IMR-90 (cell line): ENCODE data around the gene RNF151. TPM values are rescaled to one million over a fixed set of nuclear protein-coding genes. Genes with fewer than 3 reads are reported as not detected.
A peak's percentile ranks its signal among the peaks of the same experiment; 100 is the strongest.

ENCODE experiments used
- ATAC-seq: fragments of 200-7000 bp; cut with Tn5 transposase; 2 replicates; pipeline ENCODE4 v1.9.1; 2020; ENCODE audit warnings: low read depth, mild to moderate bottlenecking, moderate library complexity
- BruUV-seq: library from RNA; stranded (reverse); fragments of 400-500 nt; replicated peaks from 2 replicates; lab custom pipeline; 2021; lab: Mats Ljungman, UMichigan
- CTCF ChIA-PET: fragments of 300-600 bp; formaldehyde crosslinking; extraction: SDS; loops from one replicate; lab custom pipeline; 2021; ENCODE audit warnings: antibody characterized with exemption; lab: Yijun Ruan, JAX
- POLR2A ChIA-PET: fragments of 300-600 bp; sonication (Branson Sonifier 250); formaldehyde crosslinking; loops from one replicate; lab custom pipeline; 2022; ENCODE audit warnings: antibody characterized with exemption; ENCODE audit not compliant: unreplicated experiment; lab: Charles Lee
- DNase-seq: peaks from one replicate; pipeline ENCODE4 v3.0.0; 2013
- H2AFZ ChIP-seq: replicated peaks from 2 replicates; pipeline ENCODE3; 2013; ENCODE audit warnings: low read length, mild to moderate bottlenecking; ENCODE audit not compliant: poor library complexity
- H2AK5ac ChIP-seq: 2 replicates; pipeline ENCODE4 v1.6.1; 2013; ENCODE audit warnings: low read depth, low read length, inconsistent platforms
- H2AK9ac ChIP-seq: replicated peaks from 2 replicates; pipeline ENCODE3; 2013; ENCODE audit warnings: mild to moderate bottlenecking, low read depth, low read length, moderate library complexity; ENCODE audit not compliant: poor library complexity
- H2BK120ac ChIP-seq: 2 replicates; pipeline ENCODE4 v1.6.1; 2013; ENCODE audit warnings: low read depth, low read length, inconsistent platforms
- H2BK15ac ChIP-seq: 3 replicates; pipeline ENCODE4 v1.6.1; 2013; ENCODE audit warnings: low read depth, low read length, inconsistent platforms
- H2BK20ac ChIP-seq: 2 replicates; pipeline ENCODE4 v1.6.1; 2013; ENCODE audit warnings: low read depth, mild to moderate bottlenecking, inconsistent platforms, low read length, moderate library complexity
- H2BK5ac ChIP-seq: 2 replicates; pipeline ENCODE4 v1.6.1; 2013; ENCODE audit warnings: mild to moderate bottlenecking, low read depth, low read length, inconsistent platforms; ENCODE audit not compliant: poor library complexity, severe bottlenecking
- H3K14ac ChIP-seq: replicated peaks from 2 replicates; pipeline ENCODE4 v1.6.1; 2013; ENCODE audit warnings: low read depth, low read length, inconsistent platforms
- H3K18ac ChIP-seq: 2 replicates; pipeline ENCODE4 v1.6.1; 2013; ENCODE audit warnings: low read depth, low read length, control low read depth
- H3K23ac ChIP-seq: 2 replicates; pipeline ENCODE4 v1.6.1; 2013; ENCODE audit warnings: low read depth, low read length, inconsistent platforms
- H3K27ac ChIP-seq: 2 replicates; pipeline ENCODE4 v1.5.1; 2013; ENCODE audit warnings: mild to moderate bottlenecking, control low read depth, low read length; ENCODE audit not compliant: insufficient read depth
- H3K27me3 ChIP-seq: 2 replicates; pipeline ENCODE4 v1.6.1; 2013; ENCODE audit warnings: low read length; ENCODE audit not compliant: control insufficient read depth, insufficient read depth
- H3K36me3 ChIP-seq: 2 replicates; pipeline ENCODE4 v1.6.1; 2013; ENCODE audit warnings: low read length, mixed read lengths; ENCODE audit not compliant: control insufficient read depth, insufficient read depth
- H3K4ac ChIP-seq: 2 replicates; pipeline ENCODE4 v1.6.1; 2013; ENCODE audit warnings: low read depth, low read length, inconsistent platforms
- H3K4me1 ChIP-seq: 2 replicates; pipeline ENCODE4 v1.6.1; 2013; ENCODE audit warnings: low read length, mixed read lengths; ENCODE audit not compliant: control insufficient read depth, insufficient read depth
- H3K4me2 ChIP-seq: 2 replicates; pipeline ENCODE4 v1.6.1; 2013; ENCODE audit warnings: low read depth, mild to moderate bottlenecking, control low read depth, low read length, moderate library complexity
- H3K4me3 ChIP-seq: 2 replicates; pipeline ENCODE4 v1.5.1; 2013; ENCODE audit warnings: low read depth, mild to moderate bottlenecking, control low read depth, low read length, moderate library complexity; ENCODE audit not compliant: insufficient read depth
- H3K56ac ChIP-seq: 2 replicates; pipeline ENCODE4 v1.6.1; 2013; ENCODE audit warnings: low read length, inconsistent platforms; ENCODE audit not compliant: insufficient read depth; ENCODE audit errors: extremely low read depth
- H3K79me1 ChIP-seq, 2 experiments: 2 replicates each; pipeline ENCODE4 v1.6.1; 2013; ENCODE audit warnings: low read length in 2 of 2, inconsistent platforms in 1 of 2, low read depth in 1 of 2
- H3K9ac ChIP-seq: 2 replicates; pipeline ENCODE4 v1.6.1; 2013; ENCODE audit warnings: low read depth, low read length, control low read depth
- H3K9me1 ChIP-seq: 2 replicates; pipeline ENCODE4 v1.6.1; 2013; ENCODE audit warnings: low read length, inconsistent platforms; ENCODE audit not compliant: insufficient read depth
- H3K9me3 ChIP-seq: 2 replicates; pipeline ENCODE4 v1.6.1; 2013; ENCODE audit warnings: low read length; ENCODE audit not compliant: control insufficient read depth, insufficient read depth
- H4K20me1 ChIP-seq: 2 replicates; pipeline ENCODE4 v1.6.1; 2013; ENCODE audit warnings: low read length, inconsistent platforms; ENCODE audit not compliant: insufficient read depth
- H4K5ac ChIP-seq: 2 replicates; pipeline ENCODE4 v1.6.1; 2013; ENCODE audit warnings: mild to moderate bottlenecking, low read depth, low read length, control low read depth
- H4K8ac ChIP-seq, 2 experiments: 2 replicates each; pipeline ENCODE4 v1.6.1; 2013; ENCODE audit warnings: low read depth in 2 of 2, low read length in 2 of 2, control low read depth in 1 of 2, inconsistent platforms in 1 of 2
- H4K91ac ChIP-seq: 2 replicates; pipeline ENCODE4 v1.6.1; 2013; ENCODE audit warnings: low read depth, low read length, inconsistent platforms; ENCODE audit not compliant: insufficient read depth
- BHLHE40 ChIP-seq: fragments of 150-350 bp; IDR thresholded peaks from 2 replicates; pipeline ENCODE4 v1.6.1; 2016; ENCODE audit warnings: mild to moderate bottlenecking, low read depth, low read length
- CEBPB ChIP-seq: IDR thresholded peaks from 2 replicates; pipeline ENCODE4 v1.6.1; 2012; ENCODE audit warnings: low read depth, low read length, improper control_type of control experiment
- CTCF ChIP-seq: conservative IDR thresholded peaks from 2 replicates; pipeline ENCODE4 v1.5.1; 2012; ENCODE audit warnings: mild to moderate bottlenecking, low read depth, low read length, improper control_type of control experiment
- MXI1 ChIP-seq: IDR thresholded peaks from 2 replicates; pipeline ENCODE4 v1.6.1; 2012; ENCODE audit warnings: low read depth, mild to moderate bottlenecking, low read length, moderate library complexity, borderline replicate concordance
- POLR2A ChIP-seq: IDR thresholded peaks from 2 replicates; pipeline ENCODE4 v1.6.1; 2012; ENCODE audit warnings: mild to moderate bottlenecking, low read depth, low read length
- RAD21 ChIP-seq: IDR thresholded peaks from 2 replicates; pipeline ENCODE4 v1.6.1; 2012; ENCODE audit warnings: low read length, improper control_type of control experiment
- RCOR1 ChIP-seq: IDR thresholded peaks from 2 replicates; pipeline ENCODE4 v1.6.1; 2012; ENCODE audit warnings: mild to moderate bottlenecking, low read length, improper control_type of control experiment; ENCODE audit not compliant: insufficient replicate concordance
- RFX5 ChIP-seq: IDR thresholded peaks from 2 replicates; pipeline ENCODE4 v1.8.0; 2012; ENCODE audit warnings: low read depth, mild to moderate bottlenecking, low read length, moderate library complexity
- SMC3 ChIP-seq: fragments of 150-350 bp; IDR thresholded peaks from 2 replicates; pipeline ENCODE4 v1.6.1; 2016; ENCODE audit warnings: low read depth, mild to moderate bottlenecking, antibody characterized with exemption, low read length, moderate library complexity
- WGBS, 2 experiments: methylation state at CpG; one replicate each; pipeline versions ENCODE4 v1.1.5 to v1.1.7; 2013; ENCODE audit warnings: missing lambda C conversion rate in 2 of 2; ENCODE audit not compliant: insufficient read length in 1 of 2; ENCODE audit errors: extremely low coverage in 2 of 2; 5-methylcytosine and 5-hydroxymethylcytosine counted together
- dilution Hi-C: fragments of 300-500 bp; cut with HindIII; formaldehyde crosslinking; loops from one replicate; pipeline ENCODE4 v1.14.3; 2018; ENCODE audit warnings: low sequenced_read_pairs; ENCODE audit not compliant: unreplicated experiment
- in situ Hi-C: fragments of 300-500 bp; cut with MboI; formaldehyde crosslinking; loops from 3 replicates; pipeline ENCODE4 v1.14.3; 2019; ENCODE audit warnings: low sequenced_read_pairs, inconsistent platforms, mixed read lengths
- intact Hi-C: fragments of 100-400 bp; cut with micrococcal nuclease; formaldehyde crosslinking; loops from 2 replicates; pipeline ENCODE4 v1.10.0; 2022
- polyA plus RNA-seq, 3 experiments: library from polyadenylated mRNA; depleted of rRNA; stranded (reverse); fragments of >200 nt; gene quantifications; 2 replicates each; pipeline ENCODE4 v1.2.3, GENCODE V29; 2012; ENCODE audit warnings: low replicate concordance in 1 of 3
- total RNA-seq: library from RNA; depleted of rRNA; stranded (reverse); fragments of >200 nt; gene quantifications from 2 replicates; pipeline ENCODE4 v1.2.3, GENCODE V29; 2012

The RNF151 gene
- total and polyA plus RNA-seq, 2 of the 4 experiments (the other 2 are of a cell fraction) = not detected

GRCh38 chr16:1997494-1998359 lies 31.1 kb downstream of the RNF151 start:
- DNase-seq = peak; percentile 75
- TF ChIP-seq POLR2A = no peak
- TF ChIP-seq RCOR1 = no peak
- no peak for TF ChIP-seq RFX5
- no peak for TF ChIP-seq SMC3
- no peak for TF ChIP-seq RAD21
- no peak for TF ChIP-seq MXI1
- TF ChIP-seq CTCF = no peak
- no peak; the same call in 1 of the 2 replicates for TF ChIP-seq CEBPB
- no peak for TF ChIP-seq BHLHE40
- Histone ChIP-seq H3K56ac (peak overlapping the region; percentile 0; the same call in 1 of the 2 replicates), H2AFZ (no peak overlapping the region), H2AK9ac (no peak overlapping the region), H3K79me1 (peaks cover 5 to 49% of the 10 kb centered on the region in 2 experiments; a peak in 3 of 4 replicates), H4K8ac (peak overlapping the region in 1 of 2 experiments; percentile 42; a peak in 2 of 4 replicates), H3K18ac (peak overlapping the region; percentile 70), H3K4ac (peak overlapping the region; percentile 86), H3K36me3 (peaks cover 45% of the 10 kb centered on the region), H2BK5ac (peak overlapping the region; percentile 96), H2AK5ac (peak overlapping the region; percentile 85; the same call in 1 of the 2 replicates), H2BK20ac (peak overlapping the region; percentile 52; the same call in 1 of the 2 replicates), H4K91ac (peak overlapping the region; percentile 62; the same call in 1 of the 2 replicates), H2BK15ac (no peak overlapping the region), H3K27me3 (no peaks in the 10 kb centered on the region), H4K5ac (peak overlapping the region; percentile 76), H3K23ac (peak overlapping the region; percentile 79; the same call in 1 of the 2 replicates), H3K27ac (peak overlapping the region; percentile 88), H3K14ac (peak overlapping the region; percentile 71), H3K4me2 (peak overlapping the region; percentile 57), H3K9ac (0 out of 2 replicates have a peak overlapping the region, but pooled peaks have one; percentile 13), H3K4me1 (peaks cover 21% of the 10 kb centered on the region), H4K20me1 (peaks cover 26% of the 10 kb centered on the region), H3K9me3 (no peaks in the 10 kb centered on the region), H3K4me3 (no peak overlapping the region), H3K9me1 (peaks cover 31% of the 10 kb centered on the region), H2BK120ac (peak overlapping the region; percentile 76)
- in situ Hi-C loops = no loop called here
- ChIA-PET CTCF (no interaction called here), POLR2A (no interaction called here)
- TSS peak; percentile 56 for BruUV-seq
- intact Hi-C loops = no loop called here
- peak; percentile 82 for ATAC-seq
- 84% methylated on average over 14 of the region's 26 CpGs; no CpG with 5 or more reads in 1 of the 2 experiments for WGBS, 2 experiments
- dilution Hi-C loops = no loop called here
